ENCODE results near the gene RNASE3. TPM values are rescaled to one million over a fixed set of nuclear protein-coding genes. Genes with fewer than 3 reads are reported as not detected.
"Not testable (repeated sequence)": the region's sequence is repeated elsewhere in the genome, so short reads cannot be mapped to it uniquely, and the experiment has no call there.

The RNASE3 gene
- polyA plus RNA-seq (not detected in 2 replicates), polyA minus RNA-seq (not detected in 2 replicates)

DNA sequence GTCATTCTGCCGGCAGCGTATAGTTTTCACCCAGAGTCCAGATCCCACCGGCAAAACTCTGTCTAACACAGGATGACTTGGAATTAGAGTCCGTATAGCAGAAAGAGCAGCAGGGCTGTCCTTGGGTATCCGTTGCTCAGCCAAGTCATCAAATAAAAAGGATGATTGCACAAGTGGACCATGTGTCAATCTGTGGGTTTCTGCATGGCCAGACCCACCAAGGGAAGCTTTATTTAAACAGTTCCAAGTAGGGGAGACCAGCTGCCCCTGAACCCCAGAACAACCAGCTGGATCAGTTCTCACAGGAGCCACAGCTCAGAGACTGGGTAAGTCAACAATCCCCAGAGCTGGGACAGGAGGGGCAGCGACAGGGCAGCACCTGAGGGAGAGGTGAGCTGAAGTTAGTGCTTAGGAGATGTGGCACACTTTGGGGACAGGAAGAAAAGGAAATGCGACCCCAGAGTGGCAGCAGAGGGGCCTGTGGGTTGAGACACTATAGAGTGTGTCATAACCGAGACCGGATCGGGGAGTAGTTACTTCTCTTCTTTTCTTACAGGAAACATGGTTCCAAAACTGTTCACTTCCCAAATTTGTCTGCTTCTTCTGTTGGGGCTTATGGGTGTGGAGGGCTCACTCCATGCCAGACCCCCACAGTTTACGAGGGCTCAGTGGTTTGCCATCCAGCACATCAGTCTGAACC lies at the start of gene RNASE3:
Gene RNASE3 (plus strand): TSS at position 260 of the 700 bp plus-strand sequence. CDS start 302 bp downstream, at position 562.
- H3K36me3 ChIP-seq (ENCODE audit: insufficient read depth, low read length); H4K20me1 ChIP-seq (ENCODE audit: insufficient read depth); H3K27me3 ChIP-seq (ENCODE audit: insufficient read depth, low read depth, low read length); H3K9me3 ChIP-seq (ENCODE audit: low read length); H3K79me2 ChIP-seq (replicated peaks; ENCODE audit: insufficient read depth, low read length); H3K4me3 ChIP-seq (ENCODE audit: low read length); H3F3A ChIP-seq (ENCODE audit: insufficient read depth, low read length, poor library complexity, severe bottlenecking); H3K4me2 ChIP-seq (ENCODE audit: low read length); H3K27ac ChIP-seq (ENCODE audit: low read length); H2AFZ ChIP-seq (ENCODE audit: low read depth, low read length); H3K9ac ChIP-seq (ENCODE audit: low read length); H3K9me2 ChIP-seq (ENCODE audit: insufficient read depth, low read length): not testable (repeated sequence)

DNA sequence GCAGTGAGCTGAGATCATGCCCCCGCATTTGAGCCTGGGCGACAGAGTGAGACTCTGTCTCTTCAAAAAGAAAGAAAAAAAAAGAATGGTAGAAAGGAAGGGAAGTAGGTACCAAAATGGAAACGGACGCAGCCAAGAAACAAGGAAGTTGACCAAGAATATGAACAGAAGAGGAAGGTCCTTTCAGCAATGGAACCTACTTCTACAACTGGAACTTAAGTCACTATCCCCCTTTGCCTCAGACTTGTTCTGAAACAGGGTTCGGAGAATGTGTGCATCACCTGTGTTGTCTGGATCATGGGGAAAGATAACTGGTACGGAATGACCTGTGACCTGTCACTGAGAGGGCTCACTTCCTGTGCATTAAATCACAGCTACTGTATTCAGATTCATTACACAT lies 44.6 kb upstream of the RNASE3 start:
- Histone ChIP-seq H3K9me2 (ENCODE audit: insufficient read depth, low read length) (no peaks in the 10 kb centered on the region), H3K27ac (ENCODE audit: low read length) (no peak overlapping the region), H3K4me3 (ENCODE audit: low read length) (no peak overlapping the region), H3K27me3 (ENCODE audit: insufficient read depth, low read depth, low read length) (no peaks in the 10 kb centered on the region), H3K79me2 (replicated peaks; ENCODE audit: insufficient read depth, low read length) (no peaks in the 10 kb centered on the region), H4K20me1 (ENCODE audit: insufficient read depth) (no peaks in the 10 kb centered on the region), H3K36me3 (ENCODE audit: insufficient read depth, low read length) (no peaks in the 10 kb centered on the region), H2AFZ (ENCODE audit: low read depth, low read length) (no peak overlapping the region), H3K9ac (ENCODE audit: low read length) (no peak overlapping the region), H3K4me2 (ENCODE audit: low read length) (no peak overlapping the region), H3F3A (ENCODE audit: insufficient read depth, low read length, poor library complexity, severe bottlenecking) (no peaks in the 10 kb centered on the region), H3K9me3 (ENCODE audit: low read length) (no peaks in the 10 kb centered on the region)
- TF ChIP-seq EZH2 (IDR thresholded peaks at IDR 0.05; ENCODE audit: borderline replicate concordance, insufficient read depth, low read length, poor library complexity, severe bottlenecking): no peak
- TF ChIP-seq SMC3 (conservative IDR thresholded peaks at IDR 0.05; ENCODE audit: poor library complexity): no peak
- TF ChIP-seq, protein P1, sequence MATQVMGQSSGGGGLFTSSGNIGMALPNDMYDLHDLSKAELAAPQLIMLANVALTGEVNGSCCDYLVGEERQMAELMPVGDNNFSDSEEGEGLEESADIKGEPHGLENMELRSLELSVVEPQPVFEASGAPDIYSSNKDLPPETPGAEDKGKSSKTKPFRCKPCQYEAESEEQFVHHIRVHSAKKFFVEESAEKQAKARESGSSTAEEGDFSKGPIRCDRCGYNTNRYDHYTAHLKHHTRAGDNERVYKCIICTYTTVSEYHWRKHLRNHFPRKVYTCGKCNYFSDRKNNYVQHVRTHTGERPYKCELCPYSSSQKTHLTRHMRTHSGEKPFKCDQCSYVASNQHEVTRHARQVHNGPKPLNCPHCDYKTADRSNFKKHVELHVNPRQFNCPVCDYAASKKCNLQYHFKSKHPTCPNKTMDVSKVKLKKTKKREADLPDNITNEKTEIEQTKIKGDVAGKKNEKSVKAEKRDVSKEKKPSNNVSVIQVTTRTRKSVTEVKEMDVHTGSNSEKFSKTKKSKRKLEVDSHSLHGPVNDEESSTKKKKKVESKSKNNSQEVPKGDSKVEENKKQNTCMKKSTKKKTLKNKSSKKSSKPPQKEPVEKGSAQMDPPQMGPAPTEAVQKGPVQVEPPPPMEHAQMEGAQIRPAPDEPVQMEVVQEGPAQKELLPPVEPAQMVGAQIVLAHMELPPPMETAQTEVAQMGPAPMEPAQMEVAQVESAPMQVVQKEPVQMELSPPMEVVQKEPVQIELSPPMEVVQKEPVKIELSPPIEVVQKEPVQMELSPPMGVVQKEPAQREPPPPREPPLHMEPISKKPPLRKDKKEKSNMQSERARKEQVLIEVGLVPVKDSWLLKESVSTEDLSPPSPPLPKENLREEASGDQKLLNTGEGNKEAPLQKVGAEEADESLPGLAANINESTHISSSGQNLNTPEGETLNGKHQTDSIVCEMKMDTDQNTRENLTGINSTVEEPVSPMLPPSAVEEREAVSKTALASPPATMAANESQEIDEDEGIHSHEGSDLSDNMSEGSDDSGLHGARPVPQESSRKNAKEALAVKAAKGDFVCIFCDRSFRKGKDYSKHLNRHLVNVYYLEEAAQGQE (IDR thresholded peaks at IDR 0.05; ENCODE audit: borderline replicate concordance): no peak
- no peak for TF ChIP-seq TAF1 (IDR thresholded peaks at IDR 0.05; ENCODE audit: low read depth)
- TF ChIP-seq, protein P2, sequence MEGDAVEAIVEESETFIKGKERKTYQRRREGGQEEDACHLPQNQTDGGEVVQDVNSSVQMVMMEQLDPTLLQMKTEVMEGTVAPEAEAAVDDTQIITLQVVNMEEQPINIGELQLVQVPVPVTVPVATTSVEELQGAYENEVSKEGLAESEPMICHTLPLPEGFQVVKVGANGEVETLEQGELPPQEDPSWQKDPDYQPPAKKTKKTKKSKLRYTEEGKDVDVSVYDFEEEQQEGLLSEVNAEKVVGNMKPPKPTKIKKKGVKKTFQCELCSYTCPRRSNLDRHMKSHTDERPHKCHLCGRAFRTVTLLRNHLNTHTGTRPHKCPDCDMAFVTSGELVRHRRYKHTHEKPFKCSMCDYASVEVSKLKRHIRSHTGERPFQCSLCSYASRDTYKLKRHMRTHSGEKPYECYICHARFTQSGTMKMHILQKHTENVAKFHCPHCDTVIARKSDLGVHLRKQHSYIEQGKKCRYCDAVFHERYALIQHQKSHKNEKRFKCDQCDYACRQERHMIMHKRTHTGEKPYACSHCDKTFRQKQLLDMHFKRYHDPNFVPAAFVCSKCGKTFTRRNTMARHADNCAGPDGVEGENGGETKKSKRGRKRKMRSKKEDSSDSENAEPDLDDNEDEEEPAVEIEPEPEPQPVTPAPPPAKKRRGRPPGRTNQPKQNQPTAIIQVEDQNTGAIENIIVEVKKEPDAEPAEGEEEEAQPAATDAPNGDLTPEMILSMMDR (IDR thresholded peaks at IDR 0.05; ENCODE audit: poor library complexity, severe bottlenecking): no peak
- no peak for TF ChIP-seq RAD21 (conservative IDR thresholded peaks at IDR 0.05)
- no peak for TF ChIP-seq EP300 (conservative IDR thresholded peaks at IDR 0.05; ENCODE audit: poor library complexity, severe bottlenecking)
- no peak for TF ChIP-seq MXI1 (conservative IDR thresholded peaks at IDR 0.05; ENCODE audit: poor library complexity, severe bottlenecking)
- TF ChIP-seq POLR2AphosphoS5 (IDR thresholded peaks at IDR 0.05): no peak

Measured in neural cell (in vitro differentiated cells).